Sigmoid colon (tissue), 7 donors: Measurements from ENCODE around the gene POMP. TPM values are rescaled to one million over a fixed set of nuclear protein-coding genes. Genes with fewer than 3 reads are reported as not detected.

Source experiments
- DNase-seq: peaks from one replicate; pipeline ENCODE4 v3.0.0-alpha.2; 2019
- H3K27ac ChIP-seq, 4 donors: fragments of 200-600 bp; sonication (generic); one replicate each; pipeline ENCODE4 v1.5.1; 2016 to 2019; ENCODE audit warnings: mild to moderate bottlenecking in 1 of 4
- H3K27me3 ChIP-seq, 3 donors: fragments of 200-600 bp; sonication (generic); one replicate each; pipeline ENCODE4 v1.5.1; 2019; ENCODE audit warnings: mild to moderate bottlenecking in 1 of 3
- H3K36me3 ChIP-seq, 4 donors: fragments of 200-600 bp; sonication (generic); one replicate each; pipeline ENCODE4 v1.5.1; 2016 to 2019
- H3K4me1 ChIP-seq, 4 donors: fragments of 200-600 bp; sonication (generic); one replicate each; pipeline ENCODE4 v1.5.1; 2017 to 2019
- H3K4me3 ChIP-seq, 4 donors: fragments of 200-600 bp; sonication (generic); one replicate each; pipeline ENCODE4 v1.5.1; 2017 to 2019; ENCODE audit warnings: mild to moderate bottlenecking in 2 of 4, moderate library complexity in 1 of 4
- H3K9me3 ChIP-seq, 4 donors: fragments of 200-600 bp in 3 of 4; sonication (generic) in 3 of 4; one replicate each; pipeline versions ENCODE4 v1.5.1 to v1.6.1; 2013 to 2019
- CTCF ChIP-seq, 4 experiments: fragments of 450-650 bp in 3 of 4; fragments of 200-600 bp in 1 of 4; IDR thresholded peaks; one replicate each; pipeline ENCODE4 v1.5.1; 2016 to 2019; ENCODE audit warnings: antibody characterized with exemption in 4 of 4, mild to moderate bottlenecking in 3 of 4, moderate library complexity in 2 of 4
- EP300 ChIP-seq, 4 donors: sonication (generic); formaldehyde crosslinking; IDR thresholded peaks; one replicate each; pipeline ENCODE4 v1.6.1; 2017; ENCODE audit warnings: antibody characterized with exemption in 4 of 4
- POLR2A ChIP-seq, 2 donors: fragments of 450-650 bp; IDR thresholded peaks; one replicate each; pipeline ENCODE4 v1.6.1; 2016; ENCODE audit warnings: antibody characterized with exemption in 2 of 2, mild to moderate bottlenecking in 2 of 2, moderate library complexity in 2 of 2
- POLR2AphosphoS5 ChIP-seq, 4 donors: sonication (generic); formaldehyde crosslinking; IDR thresholded peaks; one replicate each; pipeline ENCODE4 v1.6.1; 2017; ENCODE audit warnings: antibody characterized with exemption in 4 of 4
- WGBS, 2 donors: extraction: QIAGEN DNeasy Blood & Tissue Kit; methylation state at CpG; one replicate each; pipeline ENCODE4 v1.1.7; 2013; 5-methylcytosine and 5-hydroxymethylcytosine counted together
- intact Hi-C: fragments of 100-400 bp; cut with DNase I; formaldehyde crosslinking; loops from one replicate; pipeline ENCODE4 v1.15.1; 2023
- polyA plus RNA-seq, 3 donors: library from polyadenylated mRNA; stranded (reverse); fragments of 200-250 nt; gene quantifications; one replicate each; pipeline ENCODE4 v1.2.3, GENCODE V29; 2013
- total RNA-seq, 4 donors: library from RNA; depleted of rRNA; stranded (reverse); fragments of >200 nt; gene quantifications; one replicate each; pipeline ENCODE4 v1.1.0, GENCODE V29; 2016
- donor health status: healthy with polysubstance abuse.
- donor health status: Bipolar disorder and iron deficiency.
- donor health status: healthy.

POMP gene
- total and polyA plus RNA-seq, 7 donors = 38.6 to 163 (median 96.4) TPM

- Histone ChIP-seq H3K36me3 (no peaks in the 10 kb centered on the region), H3K27me3 (no peaks in the 10 kb centered on the region), H3K4me3 (no peak overlapping the region), H3K27ac (no peak overlapping the region), H3K9me3 (no peaks in the 10 kb centered on the region), H3K4me1 (peaks cover 0 to 15% (median 4%) of the 10 kb centered on the region in 4 donors)
- WGBS, 2 donors = 22 to 29% methylated on average over 10 of the region's 10 CpGs
- TF ChIP-seq CTCF (IDR thresholded peaks at IDR 0.05) = peak; percentile 22 to 74 (median 67)
- TF ChIP-seq POLR2A (IDR thresholded peaks at IDR 0.05) = no peak
- DNase-seq = no peak
- intact Hi-C loops = loop anchor here (5.0 kb wide), 1 partner anchor 314 kb away; no protein-coding TSS in a partner anchor
Observed at GRCh38 chr13:28636677-28637317, 22.1 kb upstream of the POMP start.

- no peak for TF ChIP-seq EP300 (IDR thresholded peaks at IDR 0.05)
- TF ChIP-seq POLR2A (IDR thresholded peaks at IDR 0.05) = no peak
- TF ChIP-seq CTCF (IDR thresholded peaks at IDR 0.05) = no peak
- no peak for TF ChIP-seq POLR2AphosphoS5 (IDR thresholded peaks at IDR 0.05)
- no peaks in the 10 kb centered on the region for H3K9me3 ChIP-seq
- intact Hi-C loops = loop anchor here (5.0 kb wide), 1 partner anchor 316 kb away; no protein-coding TSS in a partner anchor
- 19 to 43% methylated on average over 3 of the region's 3 CpGs for WGBS, 2 donors
- H3K27ac ChIP-seq = no peak overlapping the region
- no peak overlapping the region for H3K4me3 ChIP-seq
- DNase-seq = no peak
- no peaks in the 10 kb centered on the region for H3K36me3 ChIP-seq
- no peaks in the 10 kb centered on the region for H3K27me3 ChIP-seq
- H3K4me1 ChIP-seq = peaks cover 0 to 15% (median 4%) of the 10 kb centered on the region in 4 donors
Observed at GRCh38 chr13:28637714-28638355, 21.1 kb upstream of the POMP start.

- no peaks in the 10 kb centered on the region for H3K27me3 ChIP-seq
- no peaks in the 10 kb centered on the region for H3K9me3 ChIP-seq
- WGBS, 2 donors = 59 to 78% methylated on average over 3 of the region's 3 CpGs
- no peaks in the 10 kb centered on the region for H3K36me3 ChIP-seq
- DNase-seq = no peak
- H3K4me1 ChIP-seq = peaks cover 0 to 15% (median 4%) of the 10 kb centered on the region in 4 donors
- intact Hi-C loops = loop anchor here (5.0 kb wide), 1 partner anchor 316 kb away; no protein-coding TSS in a partner anchor
- H3K4me3 ChIP-seq = no peak overlapping the region
- H3K27ac ChIP-seq = no peak overlapping the region
- no peak for TF ChIP-seq POLR2AphosphoS5 (IDR thresholded peaks at IDR 0.05)
- no peak for TF ChIP-seq EP300 (IDR thresholded peaks at IDR 0.05)
- no peak for TF ChIP-seq POLR2A (IDR thresholded peaks at IDR 0.05)
- no peak for TF ChIP-seq CTCF (IDR thresholded peaks at IDR 0.05)
Observed at GRCh38 chr13:28638756-28639155, 20.2 kb upstream of the POMP start.

- peak overlapping the region; percentile 28 to 65 (median 48) for H3K27ac ChIP-seq
- intact Hi-C loops = no loop called here
Observed at GRCh38 chr13:28640861-28641599, 17.9 kb upstream of the POMP start.

GRCh38 chr13:28641600-28641926 lies 17.4 kb upstream of the POMP start:
- H3K4me3 ChIP-seq = no peak overlapping the region
- intact Hi-C loops = no loop called here
- H3K36me3 ChIP-seq = no peaks in the 10 kb centered on the region
- WGBS, 2 donors = 68 to 82% methylated on average over 3 of the region's 3 CpGs
- H3K27ac ChIP-seq = peak overlapping the region in 3 of 4 donors; percentile 45 to 65 (median 51)
- peaks cover 0 to 15% (median 4%) of the 10 kb centered on the region in 4 donors for H3K4me1 ChIP-seq
- H3K27me3 ChIP-seq = no peaks in the 10 kb centered on the region
- no peak for DNase-seq
- TF ChIP-seq EP300 (IDR thresholded peaks at IDR 0.05) (no peak), POLR2AphosphoS5 (IDR thresholded peaks at IDR 0.05) (no peak), CTCF (IDR thresholded peaks at IDR 0.05) (no peak), POLR2A (IDR thresholded peaks at IDR 0.05) (no peak)
- no peaks in the 10 kb centered on the region for H3K9me3 ChIP-seq

More at GRCh38 chr13:28640861-28641599, 17.9 kb upstream of the POMP start:
- Histone ChIP-seq H3K4me1 (peaks cover 0 to 15% (median 4%) of the 10 kb centered on the region in 4 donors), H3K4me3 (no peak overlapping the region), H3K9me3 (no peaks in the 10 kb centered on the region), H3K27me3 (no peaks in the 10 kb centered on the region), H3K36me3 (no peaks in the 10 kb centered on the region)
- peak in 2 of 4 donors; percentile 23 to 34 for TF ChIP-seq POLR2AphosphoS5 (IDR thresholded peaks at IDR 0.05)
- no peak for TF ChIP-seq POLR2A (IDR thresholded peaks at IDR 0.05)
- 74 to 78% methylated on average over 12 of the region's 12 CpGs for WGBS, 2 donors
- DNase-seq = no peak
